SK-N-SH (cell line): ENCODE data around the gene INSRR. TPM values are rescaled to one million over a fixed set of nuclear protein-coding genes. Genes with fewer than 3 reads are reported as not detected.

Source experiments
- CTCF ChIA-PET: fragments of 300-600, 350-600 bp; formaldehyde crosslinking; extraction: SDS; loops from one replicate; lab custom pipeline; 2021; lab: Yijun Ruan, JAX
- POLR2A ChIA-PET: fragments of 350-600 bp; sonication (Branson Sonifier 250); formaldehyde crosslinking; extraction: SDS; loops from one replicate; lab custom pipeline; 2020; ENCODE audit warnings: antibody characterized with exemption, inconsistent platforms; lab: Yijun Ruan, JAX
- DNase-seq: peaks from one replicate; pipeline ENCODE4 v3.0.0; 2012
- H2AFZ ChIP-seq: fragments of 200-600 bp; sonication (generic); 2 replicates; pipeline ENCODE4 v1.8.1; 2016; ENCODE audit warnings: antibody characterized with exemption, mild to moderate bottlenecking, low read depth
- H3F3A ChIP-seq: fragments of 200-600 bp; sonication (generic); replicated peaks from 2 replicates; pipeline ENCODE3; 2016; ENCODE audit warnings: antibody characterized with exemption, mild to moderate bottlenecking; ENCODE audit not compliant: insufficient read depth
- H3K27ac ChIP-seq, 2 experiments: fragments of 200-500 bp in 1 of 2; fragments of 200-600 bp in 1 of 2; sonication (Bioruptor generic) in 1 of 2; sonication (generic), shearing (Covaris generic) in 1 of 2; 2 replicates each; pipeline versions ENCODE4 v1.5.1 to v1.6.1; 2014 to 2016; ENCODE audit warnings: low read depth in 2 of 2, inconsistent platforms in 1 of 2, low read length in 1 of 2, mild to moderate bottlenecking in 1 of 2, mixed read lengths in 1 of 2
- H3K27me3 ChIP-seq: fragments of 200-600 bp; sonication (generic), shearing (Covaris generic); 2 replicates; pipeline ENCODE4 v1.6.1; 2016; ENCODE audit warnings: mixed run types; ENCODE audit not compliant: insufficient read depth
- H3K36me3 ChIP-seq, 2 experiments: fragments of 200-500 bp in 1 of 2; fragments of 200-600 bp in 1 of 2; sonication (Bioruptor generic) in 1 of 2; sonication (generic) in 1 of 2; replicated peaks in 1 of 2; 2 replicates each; pipeline versions ENCODE3 to v1.5.1; 2014 to 2016; ENCODE audit warnings: low read length in 1 of 2, mild to moderate bottlenecking in 1 of 2; ENCODE audit not compliant: insufficient read depth in 2 of 2, control insufficient read depth in 1 of 2
- H3K4me1 ChIP-seq, 2 experiments: fragments of 200-500 bp in 1 of 2; fragments of 200-600 bp in 1 of 2; sonication (Bioruptor generic) in 1 of 2; sonication (generic), shearing (Covaris generic) in 1 of 2; 2 replicates each; pipeline versions ENCODE4 v1.5.1 to v1.6.1; 2014 to 2016; ENCODE audit warnings: low read depth in 1 of 2, low read length in 1 of 2, mixed run types in 1 of 2; ENCODE audit not compliant: insufficient read depth in 2 of 2, control insufficient read depth in 1 of 2
- H3K4me2 ChIP-seq: fragments of 200-600 bp; sonication (generic), shearing (Covaris generic); 2 replicates; pipeline ENCODE4 v1.6.1; 2017; ENCODE audit warnings: mixed run types
- H3K4me3 ChIP-seq, 2 experiments: fragments of 200-500 bp in 1 of 2; fragments of 200-600 bp in 1 of 2; sonication (Bioruptor generic) in 1 of 2; sonication (generic), shearing (Covaris generic) in 1 of 2; 2 replicates each; pipeline versions ENCODE4 v1.5.1 to v1.8.1; 2014 to 2016; ENCODE audit warnings: low read depth in 2 of 2, inconsistent platforms in 1 of 2, low read length in 1 of 2, mild to moderate bottlenecking in 1 of 2, mixed read lengths in 1 of 2, moderate library complexity in 1 of 2
- H3K79me2 ChIP-seq: fragments of 200-600 bp; sonication (generic); 2 replicates; pipeline ENCODE4 v1.8.1; 2017; ENCODE audit warnings: mild to moderate bottlenecking; ENCODE audit not compliant: insufficient read depth
- H3K9ac ChIP-seq: fragments of 200-600 bp; sonication (generic); 2 replicates; pipeline ENCODE4 v1.6.1; 2017; ENCODE audit warnings: mixed run types
- H3K9me2 ChIP-seq: fragments of 200-600 bp; sonication (generic); 2 replicates; pipeline ENCODE4 v1.6.1; 2017; ENCODE audit warnings: mixed run types
- H3K9me3 ChIP-seq: fragments of 200-600 bp; sonication (generic); 2 replicates; pipeline ENCODE4 v1.6.1; 2017; ENCODE audit warnings: mixed run types, mild to moderate bottlenecking, moderate library complexity
- H4K20me1 ChIP-seq: fragments of 200-600 bp; sonication (generic); 2 replicates; pipeline ENCODE4 v1.6.1; 2017; ENCODE audit warnings: mild to moderate bottlenecking, mixed run types; ENCODE audit not compliant: insufficient read depth
- ELF1 ChIP-seq: IDR thresholded peaks from 2 replicates; pipeline ENCODE4 v1.4.0; 2012
- FOXJ3 ChIP-seq: sonication (generic); formaldehyde crosslinking; IDR thresholded peaks from 2 replicates; pipeline ENCODE4 v1.5.1; 2020; ENCODE audit warnings: mild to moderate bottlenecking, missing genetic modification reagents
- FOXM1 ChIP-seq: IDR thresholded peaks from 2 replicates; pipeline ENCODE4 v1.4.0; 2012; ENCODE audit warnings: low read depth, mild to moderate bottlenecking
- GABPA ChIP-seq: IDR thresholded peaks from 2 replicates; pipeline ENCODE4 v1.4.0; 2012; ENCODE audit warnings: low read depth, mild to moderate bottlenecking
- GATA2 ChIP-seq: sonication (generic); formaldehyde crosslinking; IDR thresholded peaks from 2 replicates; pipeline ENCODE4 v1.5.0; 2020; ENCODE audit warnings: mild to moderate bottlenecking, missing genetic modification reagents
- IRF3 ChIP-seq: fragments of 150-350 bp; IDR thresholded peaks from 2 replicates; pipeline ENCODE4 v1.6.1; 2016; ENCODE audit warnings: mild to moderate bottlenecking, low read depth, low read length
- JUND ChIP-seq: IDR thresholded peaks from 2 replicates; pipeline ENCODE4 v1.4.0; 2012
- MEF2A ChIP-seq: IDR thresholded peaks from 2 replicates; pipeline ENCODE4 v1.4.0; 2012; ENCODE audit warnings: low read depth, borderline replicate concordance
- NRF1 ChIP-seq: IDR thresholded peaks from 2 replicates; pipeline ENCODE4 v1.6.1; 2012; ENCODE audit warnings: low read depth, mild to moderate bottlenecking, low read length
- PBX3 ChIP-seq: IDR thresholded peaks from 2 replicates; pipeline ENCODE4; 2012
- RAD21 ChIP-seq: IDR thresholded peaks from 2 replicates; pipeline ENCODE4 v1.6.1; 2012; ENCODE audit warnings: mild to moderate bottlenecking, low read length
- RCOR1 ChIP-seq: fragments of 150-350 bp; IDR thresholded peaks from 2 replicates; pipeline ENCODE4 v1.6.1; 2017; ENCODE audit warnings: antibody characterized with exemption, low read length
- RFX5 ChIP-seq: IDR thresholded peaks from 2 replicates; pipeline ENCODE4 v1.6.1; 2012; ENCODE audit warnings: mild to moderate bottlenecking, improper control_type of control experiment, low read length
- SIN3A ChIP-seq: IDR thresholded peaks from 2 replicates; pipeline ENCODE4 v1.6.1; 2012; ENCODE audit warnings: low read depth, mild to moderate bottlenecking, low read length, moderate library complexity, borderline replicate concordance
- TAF1 ChIP-seq: IDR thresholded peaks from 2 replicates; pipeline ENCODE4 v1.6.1; 2012; ENCODE audit warnings: low read depth, mild to moderate bottlenecking, low read length, moderate library complexity, borderline replicate concordance
- TCF12 ChIP-seq: IDR thresholded peaks from 2 replicates; pipeline ENCODE4 v1.4.0; 2012
- TEAD4 ChIP-seq: IDR thresholded peaks from 2 replicates; pipeline ENCODE4 v1.4.0; 2012; ENCODE audit warnings: mild to moderate bottlenecking, borderline replicate concordance; ENCODE audit not compliant: insufficient read depth
- USF1 ChIP-seq: IDR thresholded peaks from 2 replicates; pipeline ENCODE4 v1.4.0; 2012; ENCODE audit warnings: low read depth, borderline replicate concordance
- USF2 ChIP-seq: fragments of 150-350 bp; IDR thresholded peaks from 2 replicates; pipeline ENCODE4 v1.6.1; 2017; ENCODE audit warnings: antibody characterized with exemption, low read length, low read depth, borderline replicate concordance
- WGBS: methylation state at CpG from one replicate; pipeline ENCODE4 v1.1.6; 2017; ENCODE audit warnings: low lambda C conversion rate; 5-methylcytosine and 5-hydroxymethylcytosine counted together
- polyA plus RNA-seq, 3 experiments: library from polyadenylated mRNA; depleted of rRNA; stranded (reverse); fragments of >200 nt; gene quantifications; 2 replicates each; pipeline ENCODE4 v1.2.3, GENCODE V29; 2012
- TF ChIP-seq, protein P1 (sequence below): IDR thresholded peaks from 2 replicates; pipeline ENCODE4 v1.6.1; 2012; ENCODE audit warnings: mild to moderate bottlenecking, low read depth, low read length, moderate library complexity

The INSRR gene
- polyA plus RNA-seq, 1 of the 3 experiments (the other 2 are of a cell fraction): 0.20 TPM

DNA sequence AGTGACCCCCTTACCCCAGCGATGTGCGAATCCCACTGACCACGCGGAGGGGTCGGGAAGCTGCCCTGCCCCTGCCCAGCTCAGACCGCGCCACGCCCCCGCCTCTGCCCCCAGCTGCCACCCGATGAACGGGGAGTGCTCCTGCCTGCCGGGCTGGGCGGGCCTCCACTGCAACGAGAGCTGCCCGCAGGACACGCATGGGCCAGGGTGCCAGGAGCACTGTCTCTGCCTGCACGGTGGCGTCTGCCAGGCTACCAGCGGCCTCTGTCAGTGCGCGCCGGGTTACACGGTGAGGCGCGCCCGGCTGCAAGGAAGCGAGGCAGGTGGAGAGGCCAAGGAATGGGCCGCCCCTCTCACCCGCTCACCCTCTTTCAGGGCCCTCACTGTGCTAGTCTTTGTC is 49.6 kb upstream of the INSRR start:
- no peaks in the 10 kb centered on the region for H3K9me2 ChIP-seq
- no peak overlapping the region for H3K9ac ChIP-seq
- peaks cover 0 to 22% of the 10 kb centered on the region in 2 experiments; a peak in 1 of 4 replicates for H3K4me1 ChIP-seq
- H2AFZ ChIP-seq: no peak overlapping the region
- no peaks in the 10 kb centered on the region for H3K36me3 ChIP-seq
- no peak overlapping the region for H3K4me2 ChIP-seq
- no peaks in the 10 kb centered on the region for H3K27me3 ChIP-seq
- H3K79me2 ChIP-seq: no peaks in the 10 kb centered on the region
- no peaks in the 10 kb centered on the region for H3F3A ChIP-seq
- no peak for DNase-seq
- H3K27ac ChIP-seq: no peak overlapping the region
- no peak overlapping the region for H3K4me3 ChIP-seq
- no peaks in the 10 kb centered on the region for H3K9me3 ChIP-seq
- CTCF ChIA-PET: interaction anchor here (1.0 to 6.9 kb wide), 4 partner anchors 10 to 48 kb away, joined by 4 to 182 read pairs (median 57); partner anchors contain the start of genes LRRC71 and NTRK1
- WGBS: 89% methylated on average over 21 of the region's 29 CpGs
- TF ChIP-seq JUND: no peak
- TF ChIP-seq RFX5: no peak
- TF ChIP-seq TCF12: no peak
- no peak for TF ChIP-seq FOXJ3 (CRISPR knock-in tag)
- TF ChIP-seq IRF3: no peak
- TF ChIP-seq USF2: no peak
- no peak for TF ChIP-seq SIN3A
- no peak for TF ChIP-seq USF1
- H4K20me1 ChIP-seq: no peaks in the 10 kb centered on the region
- POLR2A ChIA-PET: no interaction called here

DNA sequence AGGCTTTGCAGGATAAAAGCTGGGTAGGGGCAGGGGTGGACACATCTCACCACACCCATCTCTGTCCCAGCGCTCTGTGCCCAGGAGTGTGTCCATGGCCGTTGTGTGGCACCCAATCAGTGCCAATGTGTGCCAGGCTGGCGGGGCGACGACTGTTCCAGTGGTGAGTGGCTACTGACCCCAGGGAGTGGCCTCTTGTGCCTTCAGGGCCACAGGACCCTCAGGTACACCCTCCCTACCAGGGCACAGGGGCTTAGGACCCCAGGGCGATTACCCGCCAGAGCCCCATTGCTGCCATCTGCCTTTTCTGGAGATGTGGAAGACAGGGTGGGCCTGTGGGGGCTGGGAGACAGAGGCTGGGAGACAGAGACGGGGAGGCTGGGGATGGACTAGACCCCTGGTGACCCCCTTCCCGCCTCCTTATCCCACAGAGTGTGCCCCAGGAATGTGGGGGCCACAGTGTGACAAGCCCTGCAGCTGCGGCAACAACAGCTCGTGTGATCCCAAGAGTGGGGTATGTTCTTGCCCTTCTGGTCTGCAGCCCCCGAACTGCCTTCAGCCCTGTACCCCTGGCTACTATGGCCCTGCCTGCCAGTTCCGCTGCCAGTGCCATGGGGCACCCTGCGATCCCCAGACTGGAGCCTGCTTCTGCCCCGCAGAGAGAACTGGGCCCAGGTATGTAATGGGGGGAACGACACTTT is 47.4 kb upstream of the INSRR start:
- Histone ChIP-seq H3K79me2 (no peaks in the 10 kb centered on the region), H3K9me2 (no peaks in the 10 kb centered on the region), H3K27ac (no peak overlapping the region), H2AFZ (no peak overlapping the region), H3K9me3 (no peaks in the 10 kb centered on the region), H3F3A (no peaks in the 10 kb centered on the region), H3K27me3 (no peaks in the 10 kb centered on the region), H3K4me1 (peaks cover 0 to 14% of the 10 kb centered on the region in 2 experiments; a peak in 1 of 4 replicates), H3K9ac (no peak overlapping the region), H3K4me3 (no peak overlapping the region), H3K36me3 (no peaks in the 10 kb centered on the region), H3K4me2 (no peak overlapping the region), H4K20me1 (no peaks in the 10 kb centered on the region)
- WGBS: 87% methylated on average over 10 of the region's 16 CpGs
- POLR2A ChIA-PET: no interaction called here
- DNase-seq: no peak
- CTCF ChIA-PET: no interaction called here
- TF ChIP-seq SIN3A (no peak), TAF1 (no peak), TCF12 (no peak), NRF1 (no peak), TEAD4 (no peak), RAD21 (no peak), RCOR1 (no peak), GABPA (no peak), FOXM1 (no peak), PBX3 (no peak), GATA2 (CRISPR knock-in tag) (no peak), ELF1 (no peak), USF1 (no peak), MEF2A (no peak)
- TF ChIP-seq, protein P1, sequence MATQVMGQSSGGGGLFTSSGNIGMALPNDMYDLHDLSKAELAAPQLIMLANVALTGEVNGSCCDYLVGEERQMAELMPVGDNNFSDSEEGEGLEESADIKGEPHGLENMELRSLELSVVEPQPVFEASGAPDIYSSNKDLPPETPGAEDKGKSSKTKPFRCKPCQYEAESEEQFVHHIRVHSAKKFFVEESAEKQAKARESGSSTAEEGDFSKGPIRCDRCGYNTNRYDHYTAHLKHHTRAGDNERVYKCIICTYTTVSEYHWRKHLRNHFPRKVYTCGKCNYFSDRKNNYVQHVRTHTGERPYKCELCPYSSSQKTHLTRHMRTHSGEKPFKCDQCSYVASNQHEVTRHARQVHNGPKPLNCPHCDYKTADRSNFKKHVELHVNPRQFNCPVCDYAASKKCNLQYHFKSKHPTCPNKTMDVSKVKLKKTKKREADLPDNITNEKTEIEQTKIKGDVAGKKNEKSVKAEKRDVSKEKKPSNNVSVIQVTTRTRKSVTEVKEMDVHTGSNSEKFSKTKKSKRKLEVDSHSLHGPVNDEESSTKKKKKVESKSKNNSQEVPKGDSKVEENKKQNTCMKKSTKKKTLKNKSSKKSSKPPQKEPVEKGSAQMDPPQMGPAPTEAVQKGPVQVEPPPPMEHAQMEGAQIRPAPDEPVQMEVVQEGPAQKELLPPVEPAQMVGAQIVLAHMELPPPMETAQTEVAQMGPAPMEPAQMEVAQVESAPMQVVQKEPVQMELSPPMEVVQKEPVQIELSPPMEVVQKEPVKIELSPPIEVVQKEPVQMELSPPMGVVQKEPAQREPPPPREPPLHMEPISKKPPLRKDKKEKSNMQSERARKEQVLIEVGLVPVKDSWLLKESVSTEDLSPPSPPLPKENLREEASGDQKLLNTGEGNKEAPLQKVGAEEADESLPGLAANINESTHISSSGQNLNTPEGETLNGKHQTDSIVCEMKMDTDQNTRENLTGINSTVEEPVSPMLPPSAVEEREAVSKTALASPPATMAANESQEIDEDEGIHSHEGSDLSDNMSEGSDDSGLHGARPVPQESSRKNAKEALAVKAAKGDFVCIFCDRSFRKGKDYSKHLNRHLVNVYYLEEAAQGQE: no peak
